SJCRH30 (cell line): ENCODE results near the gene STX12. TPM values are rescaled to one million over a fixed set of nuclear protein-coding genes. Genes with fewer than 3 reads are reported as not detected.
"Not testable (repeated sequence)": the region's sequence is repeated elsewhere in the genome, so short reads cannot be mapped to it uniquely, and the experiment has no call there.

Experiments used
- DNase-seq, 2 experiments: peaks; one replicate each; pipeline ENCODE4 v3.0.0-alpha.2; 2015 to 2020
- H3K27ac ChIP-seq: fragments of 250-450 bp; sonication (Bioruptor Pico); 2 replicates; pipeline ENCODE4 v1.5.1; 2020; ENCODE audit warnings: mild to moderate bottlenecking, moderate library complexity
- H3K27me3 ChIP-seq: fragments of 250-450 bp; sonication (Bioruptor Pico); 2 replicates; pipeline ENCODE4 v1.5.1; 2020; ENCODE audit warnings: mild to moderate bottlenecking, moderate library complexity
- H3K36me3 ChIP-seq: fragments of 250-450 bp; sonication (Bioruptor Pico); 2 replicates; pipeline ENCODE4 v1.5.1; 2020; ENCODE audit warnings: mild to moderate bottlenecking, moderate library complexity
- H3K4me1 ChIP-seq: fragments of 250-450 bp; sonication (Bioruptor Pico); 2 replicates; pipeline ENCODE4 v1.5.1; 2020; ENCODE audit warnings: mild to moderate bottlenecking, moderate library complexity
- H3K4me3 ChIP-seq: fragments of 250-450 bp; sonication (Bioruptor Pico); 2 replicates; pipeline ENCODE4 v1.5.1; 2020; ENCODE audit warnings: mild to moderate bottlenecking, moderate library complexity
- H3K9me3 ChIP-seq: fragments of 250-450 bp; sonication (Bioruptor Pico); replicated peaks from 2 replicates; pipeline ENCODE4 v1.5.1; 2020; ENCODE audit warnings: mild to moderate bottlenecking, moderate library complexity
- total RNA-seq: library from RNA; depleted of rRNA; stranded (reverse); fragments of >200 nt; shearing (Covaris generic); gene quantifications from 2 replicates; pipeline ENCODE4 v1.2.3, GENCODE V29; 2014

Gene STX12
- total RNA-seq, 1 experiment from 2014 or later: 30.9 TPM

- DNase-seq: peak; percentile 98 to 99
- H3K4me1 ChIP-seq: peaks cover 8% of the 10 kb centered on the region
- no peaks in the 10 kb centered on the region for H3K9me3 ChIP-seq
- peak within 1 kb of the TSS; percentile 96 for H3K4me3 ChIP-seq
- H3K27ac ChIP-seq: peak within 1 kb of the TSS; percentile 94
- no peaks in the 10 kb centered on the region for H3K27me3 ChIP-seq
- H3K36me3 ChIP-seq: peaks cover 32% of the 10 kb centered on the region
Measured at GRCh38 chr1:27830621-27831440, 57.8 kb downstream of the STX12 start, which contains the start of gene PPP1R8. PPP1R8 (plus strand) TSS chr1:27830782; CDS start chr1:27830836, 54 bp downstream.

DNA sequence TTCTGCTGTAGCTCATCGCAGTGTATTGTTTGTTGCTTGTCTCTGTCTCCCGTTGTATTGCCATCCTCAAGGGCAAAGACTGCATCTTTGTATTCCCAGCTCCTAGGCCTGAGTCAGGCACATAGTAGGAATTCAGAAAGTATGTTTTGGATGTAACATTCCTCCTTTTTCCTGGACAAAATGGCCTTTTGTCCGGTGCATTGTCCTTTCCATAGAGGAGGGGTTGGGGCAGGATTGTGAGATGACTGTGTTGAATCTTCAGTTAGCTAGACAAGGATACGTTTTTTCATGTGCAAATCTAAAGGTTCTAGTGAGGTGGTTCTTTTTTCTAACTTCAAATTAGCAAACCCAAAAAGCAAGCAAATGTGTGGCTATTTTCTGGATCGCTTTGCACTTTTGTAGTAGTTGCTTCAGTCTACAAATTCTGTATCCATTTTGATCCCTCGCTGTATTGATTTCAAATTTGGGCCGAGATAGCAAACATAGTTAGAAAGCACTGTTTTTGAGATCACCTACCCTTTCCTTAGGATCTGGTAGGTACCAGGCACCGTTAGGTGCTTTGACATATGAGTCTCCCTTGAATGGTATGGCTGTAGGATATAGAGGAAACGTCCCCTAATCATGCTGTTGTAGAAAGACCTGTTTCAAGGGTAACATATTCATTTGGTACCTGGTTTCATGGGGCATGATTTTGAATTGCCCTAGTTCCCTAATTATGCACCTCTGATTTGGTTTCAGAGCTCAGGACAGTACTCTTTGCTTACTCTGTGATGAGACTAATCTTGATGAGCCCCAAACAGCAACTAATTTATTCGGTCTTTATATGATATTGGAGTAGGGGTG is 58.8 kb downstream of the STX12 start:
- Histone ChIP-seq H3K4me1 (peaks cover 8% of the 10 kb centered on the region), H3K4me3 (peak overlapping the region; percentile 96), H3K36me3 (peaks cover 36% of the 10 kb centered on the region), H3K9me3 (no peaks in the 10 kb centered on the region), H3K27ac (peak overlapping the region; percentile 94), H3K27me3 (no peaks in the 10 kb centered on the region)
- peak in 1 of 2 experiments; percentile 18 for DNase-seq

DNA sequence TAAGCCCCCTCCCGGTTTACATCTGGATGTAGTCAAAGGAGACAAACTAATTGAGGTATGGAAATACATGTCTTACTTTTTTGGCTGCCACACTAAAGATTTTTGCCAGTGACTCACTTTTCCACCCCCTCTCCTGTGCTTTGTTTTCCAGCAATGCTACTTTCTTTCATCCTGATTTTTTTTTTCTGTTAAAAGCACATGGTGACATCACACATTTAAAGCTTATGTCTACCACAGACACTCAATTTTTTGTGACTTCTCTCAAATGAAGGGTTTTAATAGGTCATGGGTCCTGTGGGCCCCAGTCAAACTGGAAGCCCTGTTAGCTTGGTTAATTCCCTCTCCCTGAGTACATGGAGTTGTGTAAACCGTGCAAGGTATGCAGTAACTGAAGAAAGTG is 59.7 kb downstream of the STX12 start:
- Histone ChIP-seq H3K36me3 (peaks cover 36% of the 10 kb centered on the region), H3K27me3 (no peaks in the 10 kb centered on the region), H3K9me3 (no peaks in the 10 kb centered on the region), H3K4me1 (peaks cover 8% of the 10 kb centered on the region), H3K4me3 (no peak overlapping the region), H3K27ac (no peak overlapping the region)
- no peak for DNase-seq

DNA sequence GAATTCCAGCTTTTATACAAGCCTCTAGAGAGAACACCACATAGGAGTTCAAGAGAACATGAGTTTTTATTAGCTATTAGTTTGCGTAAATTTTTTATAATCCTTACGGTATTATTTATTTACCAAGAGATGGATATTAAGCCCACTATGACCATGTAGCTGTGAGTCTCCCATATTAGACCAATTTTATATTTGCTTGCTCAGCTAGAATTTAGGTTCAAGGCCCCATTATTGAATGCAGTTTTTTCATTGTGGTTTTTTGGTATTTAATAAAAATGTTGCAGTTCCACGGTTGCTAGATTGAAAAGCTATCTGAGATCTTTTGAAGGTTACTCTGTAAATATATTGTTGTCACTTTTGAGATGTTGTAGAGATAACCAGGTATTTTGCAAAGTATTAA is 60.5 kb downstream of the STX12 start:
- Histone ChIP-seq H3K4me3 (no peak overlapping the region), H3K27me3 (no peaks in the 10 kb centered on the region), H3K9me3 (no peaks in the 10 kb centered on the region), H3K36me3 (peaks cover 39% of the 10 kb centered on the region), H3K27ac (no peak overlapping the region), H3K4me1 (peaks cover 8% of the 10 kb centered on the region)
- no peak for DNase-seq

GRCh38 chr1:27835046-27835445 is 62.0 kb downstream of the STX12 start:
- peaks cover 55% of the 10 kb centered on the region for H3K36me3 ChIP-seq
- H3K9me3 ChIP-seq: no peaks in the 10 kb centered on the region
- peaks cover 8% of the 10 kb centered on the region for H3K4me1 ChIP-seq
- DNase-seq: no peak
- no peaks in the 10 kb centered on the region for H3K27me3 ChIP-seq
- H3K27ac ChIP-seq: no peak overlapping the region
- no peak overlapping the region for H3K4me3 ChIP-seq

GRCh38 chr1:27835501-27835900 is 62.5 kb downstream of the STX12 start:
- Histone ChIP-seq H3K36me3 (peaks cover 59% of the 10 kb centered on the region), H3K27me3 (no peaks in the 10 kb centered on the region), H3K27ac (no peak overlapping the region)

DNA sequence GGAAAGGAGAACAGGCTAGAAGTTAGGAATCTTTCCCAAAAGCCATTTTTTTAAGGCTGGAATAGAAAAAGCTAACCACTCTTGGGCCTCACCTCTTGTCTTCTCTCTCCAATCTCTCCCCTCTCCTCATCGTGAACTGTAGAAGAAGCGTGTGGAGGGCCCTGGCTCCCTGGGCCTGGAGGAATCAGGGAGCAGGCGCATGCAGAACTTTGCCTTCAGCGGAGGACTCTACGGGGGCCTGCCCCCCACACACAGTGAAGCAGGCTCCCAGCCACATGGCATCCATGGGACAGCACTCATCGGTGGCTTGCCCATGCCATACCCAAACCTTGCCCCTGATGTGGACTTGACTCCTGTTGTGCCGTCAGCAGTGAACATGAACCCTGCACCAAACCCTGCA is 76.9 kb downstream of the STX12 start:
- no peak for DNase-seq
- Histone ChIP-seq H3K27me3 (no peaks in the 10 kb centered on the region), H3K9me3 (peaks cover 3% of the 10 kb centered on the region; the same call in 1 of the 2 replicates), H3K4me3 (no peak overlapping the region), H3K4me1 (no peaks in the 10 kb centered on the region), H3K27ac (no peak overlapping the region), H3K36me3 (peaks cover 65% of the 10 kb centered on the region)

More at GRCh38 chr1:27835501-27835900, 62.5 kb downstream of the STX12 start:
- Histone ChIP-seq H3K9me3 (no peaks in the 10 kb centered on the region), H3K4me3 (no peak overlapping the region), H3K4me1 (peaks cover 8% of the 10 kb centered on the region)
- no peak for DNase-seq

DNA sequence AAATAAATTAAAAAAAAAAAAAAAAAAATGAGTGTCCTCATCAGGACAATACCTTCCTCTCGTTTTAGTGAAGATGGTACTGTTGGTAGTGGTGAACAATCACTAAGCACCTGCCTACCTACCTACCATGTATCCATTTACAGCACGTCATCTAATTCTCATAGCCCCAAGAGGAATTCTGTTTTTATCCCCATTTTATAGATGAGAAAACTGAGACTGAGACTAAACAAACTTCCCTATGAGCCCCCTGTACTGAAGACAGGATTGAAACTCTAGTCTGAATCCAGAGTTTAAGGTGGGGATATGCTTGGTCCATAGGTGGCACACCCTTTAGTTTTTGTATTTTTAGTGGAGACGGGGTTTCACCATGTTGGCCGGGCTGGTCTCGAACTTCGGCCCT is 82.1 kb downstream of the STX12 start:
- Histone ChIP-seq H3K9me3 (peaks cover 3% of the 10 kb centered on the region; the same call in 1 of the 2 replicates), H3K27ac (no peak overlapping the region), H3K27me3 (no peaks in the 10 kb centered on the region), H3K36me3 (peaks cover 19% of the 10 kb centered on the region), H3K4me1 (peaks cover 4% of the 10 kb centered on the region; the same call in 1 of the 2 replicates), H3K4me3 (no peak overlapping the region)
- DNase-seq: no peak

DNA sequence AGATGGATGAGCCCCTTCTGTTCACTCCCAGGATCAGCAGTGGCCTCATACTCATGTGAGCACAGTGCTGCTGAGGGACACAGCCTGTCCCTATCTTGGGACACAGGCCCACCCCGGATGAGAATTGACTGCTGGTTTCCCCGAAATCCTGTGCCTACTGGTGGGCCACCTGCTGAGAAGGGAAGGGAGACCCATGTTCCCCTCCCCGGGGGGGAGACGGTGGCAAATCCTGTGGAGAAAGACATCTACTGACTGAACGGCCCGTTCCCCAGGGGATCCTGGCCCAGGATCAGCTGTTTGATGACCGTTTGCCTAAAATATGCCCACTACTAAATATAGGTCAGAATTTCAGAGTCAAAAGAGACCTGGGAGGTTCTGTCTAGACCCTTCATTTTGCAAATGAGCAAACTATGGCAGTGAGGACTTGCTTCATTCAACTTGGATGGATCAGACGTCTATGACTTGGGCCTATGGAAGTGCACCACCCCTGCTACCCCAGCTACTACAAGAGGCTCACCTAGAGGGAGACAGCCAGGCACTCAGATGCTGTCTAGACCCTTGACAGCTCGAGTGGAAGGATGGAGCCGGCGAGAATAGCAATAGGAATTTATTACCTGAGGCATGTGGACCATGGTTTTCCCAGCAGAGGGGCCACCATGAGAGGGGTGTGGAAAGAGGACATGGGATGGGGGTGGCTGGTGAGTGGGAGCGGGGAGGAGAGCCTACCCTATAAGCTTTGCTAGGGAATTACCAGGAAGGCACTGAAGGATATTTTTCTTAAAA is 83.7 kb downstream of the STX12 start:
- Histone ChIP-seq H3K4me1 (peaks cover 4% of the 10 kb centered on the region; the same call in 1 of the 2 replicates), H3K36me3 (peaks cover 2% of the 10 kb centered on the region), H3K9me3 (no peaks in the 10 kb centered on the region; the same call in 1 of the 2 replicates), H3K4me3 (no peak overlapping the region), H3K27ac (no peak overlapping the region), H3K27me3 (no peaks in the 10 kb centered on the region)
- DNase-seq: no peak

- not testable (repeated sequence) for H3K4me3 ChIP-seq, H3K27me3 ChIP-seq, H3K9me3 ChIP-seq, H3K36me3 ChIP-seq, DNase-seq, H3K4me1 ChIP-seq, H3K27ac ChIP-seq
Measured at GRCh38 chr1:27857552-27857951, 84.5 kb downstream of the STX12 start.

DNA sequence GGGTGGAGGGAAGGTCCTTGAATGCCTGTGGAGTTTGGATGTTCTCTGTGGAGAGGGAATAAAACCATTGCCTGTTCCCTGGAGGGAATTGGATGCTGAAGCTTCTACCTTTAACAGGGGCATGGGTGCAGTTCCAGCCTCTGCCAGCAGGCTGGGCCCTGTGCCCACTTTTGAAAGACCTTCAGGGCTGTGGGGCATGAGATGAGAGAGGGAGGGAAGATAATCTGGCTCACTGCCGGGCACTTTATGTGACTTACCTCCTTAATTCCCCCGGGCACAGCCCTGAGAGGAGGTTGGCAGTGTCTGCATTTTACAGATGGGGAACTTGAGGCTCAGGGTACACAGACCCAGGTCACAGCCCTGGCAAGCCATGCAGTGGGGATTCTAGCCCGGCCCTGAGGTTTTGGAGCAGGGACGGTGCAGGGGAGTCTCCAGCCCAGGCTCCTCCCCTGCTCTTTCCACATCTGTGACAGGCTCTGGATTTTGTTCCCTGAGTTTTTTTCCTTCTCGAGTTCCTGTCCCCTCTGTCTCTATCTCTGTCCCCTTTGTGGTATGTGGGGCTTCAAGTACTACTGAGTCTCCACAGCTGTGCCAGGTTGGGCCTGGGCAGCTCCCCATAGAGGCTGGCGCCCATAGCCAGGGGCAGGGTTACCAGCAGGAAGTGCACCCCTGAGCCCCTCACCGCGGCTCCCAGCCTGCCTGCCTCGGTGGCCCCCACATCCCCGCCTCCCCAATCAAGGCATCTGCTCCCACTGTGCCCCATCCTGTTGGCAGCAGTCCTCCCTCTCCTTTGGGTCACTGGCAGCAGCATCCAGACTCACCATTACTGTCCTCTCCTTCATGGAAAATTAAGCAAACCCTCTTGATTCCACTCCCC is 85.3 kb downstream of the STX12 start:
- peak overlapping the region; percentile 34 for H3K4me3 ChIP-seq
- no peak overlapping the region for H3K27ac ChIP-seq
- no peaks in the 10 kb centered on the region for H3K36me3 ChIP-seq
- H3K27me3 ChIP-seq: no peaks in the 10 kb centered on the region
- peaks cover 4% of the 10 kb centered on the region; the same call in 1 of the 2 replicates for H3K4me1 ChIP-seq
- DNase-seq: peak; percentile 85 to 94
- H3K9me3 ChIP-seq: no peaks in the 10 kb centered on the region

GRCh38 chr1:27858949-27859576 is 86.0 kb downstream of the STX12 start:
- Histone ChIP-seq H3K4me1 (peaks cover 4% of the 10 kb centered on the region; the same call in 1 of the 2 replicates), H3K27ac (no peak overlapping the region), H3K36me3 (no peaks in the 10 kb centered on the region), H3K27me3 (no peaks in the 10 kb centered on the region), H3K9me3 (no peaks in the 10 kb centered on the region), H3K4me3 (no peak overlapping the region)
- no peak for DNase-seq

DNA sequence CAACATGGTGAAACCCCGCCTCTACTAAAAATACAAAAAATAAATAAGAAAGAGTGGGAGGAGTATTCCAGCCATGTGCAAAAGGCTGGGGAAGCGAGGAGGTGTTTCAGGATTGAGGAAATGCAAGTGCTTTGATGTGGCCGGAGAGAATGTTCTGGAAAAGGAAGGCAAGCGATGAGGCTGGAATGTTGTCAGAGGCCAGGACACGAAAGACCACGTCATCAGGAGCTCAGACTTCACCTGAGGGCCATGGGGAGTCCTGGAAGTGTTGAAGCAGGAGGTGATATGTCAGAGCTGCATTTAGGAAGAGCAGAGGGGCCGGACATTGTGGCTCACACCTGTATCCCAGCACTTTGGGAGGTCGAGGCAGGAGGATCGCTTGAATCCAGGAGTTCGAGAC is 88.4 kb downstream of the STX12 start:
- Histone ChIP-seq H3K4me1 (peaks cover 4% of the 10 kb centered on the region; the same call in 1 of the 2 replicates), H3K27ac (no peak overlapping the region), H3K27me3 (no peaks in the 10 kb centered on the region), H3K9me3 (no peaks in the 10 kb centered on the region), H3K4me3 (no peak overlapping the region), H3K36me3 (no peaks in the 10 kb centered on the region)
- no peak for DNase-seq
